WERI-Rb-1 (cell line): ENCODE data around the gene AGTPBP1.

Experiments
- DNase-seq: peaks from one replicate; pipeline ENCODE4 v3.0.0-alpha.2; 2020
- H3K27ac ChIP-seq: fragments of 250-450 bp; sonication (Bioruptor Pico); 2 replicates; pipeline ENCODE4 v1.5.1; 2020; ENCODE audit warnings: mild to moderate bottlenecking, moderate library complexity
- H3K27me3 ChIP-seq: fragments of 250-450 bp; sonication (Bioruptor Pico); 2 replicates; pipeline ENCODE4 v1.5.1; 2021; ENCODE audit warnings: mild to moderate bottlenecking, low read depth, moderate library complexity; ENCODE audit not compliant: insufficient read depth, severe bottlenecking
- H3K36me3 ChIP-seq: fragments of 250-450 bp; sonication (Bioruptor Pico); 2 replicates; pipeline ENCODE4 v1.5.1; 2020; ENCODE audit warnings: mild to moderate bottlenecking, moderate library complexity
- H3K4me3 ChIP-seq: 2 replicates; pipeline ENCODE4 v1.5.1; 2011; ENCODE audit warnings: low read depth, mild to moderate bottlenecking, control low read depth, low read length
- H3K9me3 ChIP-seq: fragments of 250-450 bp; sonication (Bioruptor Pico); 2 replicates; pipeline ENCODE4 v1.5.1; 2021; ENCODE audit warnings: mild to moderate bottlenecking, moderate library complexity; ENCODE audit not compliant: severe bottlenecking
- CTCF ChIP-seq: IDR thresholded peaks from 2 replicates; pipeline ENCODE4 v1.5.1; 2011; ENCODE audit warnings: low read depth, mild to moderate bottlenecking, control low read depth, inconsistent platforms, low read length

Gene AGTPBP1

GRCh38 chr9:85516976-85517637 is 224.6 kb downstream of the AGTPBP1 start:
- no peak for DNase-seq
- Histone ChIP-seq H3K4me3 (no peak overlapping the region), H3K27me3 (peaks cover 3% of the 10 kb centered on the region), H3K9me3 (no peaks in the 10 kb centered on the region), H3K36me3 (no peaks in the 10 kb centered on the region), H3K27ac (no peak overlapping the region)
- TF ChIP-seq CTCF = no peak

GRCh38 chr9:85516455-85516854 is 225.3 kb downstream of the AGTPBP1 start:
- no peak for TF ChIP-seq CTCF
- Histone ChIP-seq H3K27ac (no peak overlapping the region), H3K9me3 (no peaks in the 10 kb centered on the region), H3K27me3 (peaks cover 6% of the 10 kb centered on the region), H3K36me3 (no peaks in the 10 kb centered on the region), H3K4me3 (no peak overlapping the region)
- DNase-seq = no peak

GRCh38 chr9:85515021-85515420 is 226.7 kb downstream of the AGTPBP1 start:
- Histone ChIP-seq H3K36me3 (no peaks in the 10 kb centered on the region), H3K27ac (no peak overlapping the region), H3K27me3 (peaks cover 13% of the 10 kb centered on the region), H3K4me3 (no peak overlapping the region), H3K9me3 (no peaks in the 10 kb centered on the region)
- DNase-seq = no peak
- no peak for TF ChIP-seq CTCF

GRCh38 chr9:85514256-85514655 is 227.5 kb downstream of the AGTPBP1 start:
- DNase-seq = no peak
- TF ChIP-seq CTCF = no peak
- H3K27ac ChIP-seq = no peak overlapping the region
- peaks cover 21% of the 10 kb centered on the region for H3K27me3 ChIP-seq
- H3K9me3 ChIP-seq = no peaks in the 10 kb centered on the region
- H3K4me3 ChIP-seq = no peak overlapping the region
- H3K36me3 ChIP-seq = no peaks in the 10 kb centered on the region

GRCh38 chr9:85511746-85512145 is 230.0 kb downstream of the AGTPBP1 start:
- H3K4me3 ChIP-seq = no peak overlapping the region
- peaks cover 31% of the 10 kb centered on the region for H3K27me3 ChIP-seq
- H3K9me3 ChIP-seq = no peaks in the 10 kb centered on the region
- no peak for DNase-seq
- no peak overlapping the region for H3K27ac ChIP-seq
- H3K36me3 ChIP-seq = no peaks in the 10 kb centered on the region
- no peak for TF ChIP-seq CTCF
